A673 (cell line): Measurements from ENCODE around the gene FSTL5. TPM values are rescaled to one million over a fixed set of nuclear protein-coding genes. Genes with fewer than 3 reads are reported as not detected.

Experiments
- BruUV-seq: library from RNA; stranded (reverse); fragments of 400-500 nt; replicated peaks from 2 replicates; lab custom pipeline; 2021; lab: Mats Ljungman, UMichigan
- CTCF ChIA-PET: fragments of 300-600 bp; sonication (Branson Sonifier 250); formaldehyde crosslinking; loops from one replicate; lab custom pipeline; 2022; ENCODE audit warnings: antibody characterized with exemption; lab: Charles Lee
- POLR2A ChIA-PET: fragments of 300-600 bp; sonication (Branson Sonifier 250); formaldehyde crosslinking; loops from one replicate; lab custom pipeline; 2022; ENCODE audit warnings: antibody characterized with exemption; ENCODE audit not compliant: low non-redundant PET; lab: Charles Lee
- DNase-seq: peaks from one replicate; pipeline ENCODE4 v3.0.0-alpha.2; 2015; ENCODE audit warnings: low spot score
- H3K27ac ChIP-seq: fragments of 200-600 bp; sonication (generic); 2 replicates; pipeline ENCODE4 v1.5.1; 2016; ENCODE audit warnings: mixed run types, low read depth, mild to moderate bottlenecking, mixed read lengths, antibody characterized with exemption, low read length; ENCODE audit not compliant: poor library complexity, severe bottlenecking
- H3K27me3 ChIP-seq: fragments of 200-600 bp; sonication (generic); replicated peaks from 2 replicates; pipeline ENCODE4 v1.6.1; 2017; ENCODE audit warnings: mixed run types, low read depth, mild to moderate bottlenecking, mixed read lengths, antibody characterized with exemption, low read length; ENCODE audit not compliant: insufficient read depth, poor library complexity
- H3K36me3 ChIP-seq: fragments of 200-600 bp; sonication (generic); 2 replicates; pipeline ENCODE4 v1.6.1; 2016; ENCODE audit warnings: mixed run types, mild to moderate bottlenecking, mixed read lengths, antibody characterized with exemption, low read length; ENCODE audit not compliant: insufficient read depth, poor library complexity, severe bottlenecking
- H3K4me1 ChIP-seq: fragments of 200-600 bp; sonication (generic); 2 replicates; pipeline ENCODE4 v1.6.1; 2017; ENCODE audit warnings: mixed run types, mild to moderate bottlenecking, mixed read lengths, antibody characterized with exemption, low read length; ENCODE audit not compliant: insufficient read depth, poor library complexity, severe bottlenecking
- H3K4me3 ChIP-seq: fragments of 200-600 bp; sonication (generic); 2 replicates; pipeline ENCODE4 v1.5.1; 2016; ENCODE audit warnings: low read depth, mixed run types, mild to moderate bottlenecking, mixed read lengths, low read length; ENCODE audit not compliant: poor library complexity, severe bottlenecking
- H3K9me3 ChIP-seq: fragments of 200-600 bp; sonication (generic); 2 replicates; pipeline ENCODE4 v1.6.1; 2016; ENCODE audit warnings: mixed run types, low read depth, mild to moderate bottlenecking, mixed read lengths, antibody characterized with exemption, low read length; ENCODE audit not compliant: poor library complexity, severe bottlenecking
- CTCF ChIP-seq: fragments of 300-800, 200-600 bp; sonication (generic); conservative IDR thresholded peaks from 2 replicates; pipeline ENCODE4 v1.5.1; 2017; ENCODE audit warnings: low read depth, mild to moderate bottlenecking, antibody characterized with exemption, low read length, moderate library complexity, mixed read lengths
- EZH2 ChIP-seq: fragments of 200-600 bp; sonication (generic); IDR thresholded peaks from 2 replicates; pipeline ENCODE4 v1.6.1; 2017; ENCODE audit warnings: borderline replicate concordance, low read depth, mild to moderate bottlenecking, mixed read lengths, antibody characterized with exemption, low read length; ENCODE audit not compliant: poor library complexity, severe bottlenecking
- intact Hi-C: fragments of 100-400 bp; cut with micrococcal nuclease; formaldehyde crosslinking; loops from one replicate; pipeline ENCODE4 v1.10.0; 2022; ENCODE audit not compliant: unreplicated experiment
- total RNA-seq: library from RNA; stranded (reverse); gene quantifications from 2 replicates; pipeline ENCODE4 v1.2.3, GENCODE V29; 2021

FSTL5 gene
- total RNA-seq, 1 experiment from 2014 or later: 0.15 TPM

GRCh38 chr4:161714022-161714751, 449.6 kb downstream of the FSTL5 start:
- BruUV-seq: no TSS peak
- Histone ChIP-seq H3K27ac (no peak overlapping the region), H3K36me3 (no peaks in the 10 kb centered on the region), H3K4me1 (no peaks in the 10 kb centered on the region), H3K4me3 (no peak overlapping the region), H3K9me3 (no peaks in the 10 kb centered on the region), H3K27me3 (no peaks in the 10 kb centered on the region)
- intact Hi-C loops: no loop called here
- DNase-seq: peak; percentile 8
- ChIA-PET POLR2A (no interaction called here), CTCF (no interaction called here)
- TF ChIP-seq CTCF: no peak
- TF ChIP-seq EZH2: no peak

GRCh38 chr4:161704653-161705052, 459.1 kb downstream of the FSTL5 start:
- Histone ChIP-seq H3K4me3 (no peak overlapping the region), H3K36me3 (no peaks in the 10 kb centered on the region), H3K4me1 (no peaks in the 10 kb centered on the region), H3K9me3 (no peaks in the 10 kb centered on the region), H3K27ac (no peak overlapping the region), H3K27me3 (no peaks in the 10 kb centered on the region)
- TF ChIP-seq CTCF (no peak), EZH2 (no peak)
- intact Hi-C loops: no loop called here
- ChIA-PET POLR2A (no interaction called here), CTCF (no interaction called here)
- no TSS peak for BruUV-seq
- DNase-seq: no peak

- Histone ChIP-seq H3K4me1 (no peaks in the 10 kb centered on the region), H3K36me3 (no peaks in the 10 kb centered on the region), H3K4me3 (no peak overlapping the region), H3K27ac (no peak overlapping the region), H3K27me3 (no peaks in the 10 kb centered on the region), H3K9me3 (no peaks in the 10 kb centered on the region)
- intact Hi-C loops: no loop called here
- CTCF ChIA-PET: no interaction called here
- DNase-seq: no peak
- no peak for TF ChIP-seq EZH2
- TF ChIP-seq CTCF: no peak
- no TSS peak for BruUV-seq
- POLR2A ChIA-PET: no interaction called here
Observed at GRCh38 chr4:161704040-161704439, 459.8 kb downstream of the FSTL5 start.
